ENCODE measurements around the gene SPSB1. TPM values are rescaled to one million over a fixed set of nuclear protein-coding genes. Genes with fewer than 3 reads are reported as not detected.

The SPSB1 gene
- total RNA-seq, 1 experiment from 2014 or later = 33.8 TPM

GRCh38 chr1:9400425-9401079, 107.9 kb downstream of the SPSB1 start:
- intact Hi-C loops (cut with micrococcal nuclease; ENCODE audit: unreplicated experiment) = no loop called here
- Histone ChIP-seq H3K4me3 (no peak overlapping the region), H3K36me3 (ENCODE audit: low read depth) (no peaks in the 10 kb centered on the region), H3K27me3 (ENCODE audit: insufficient read depth, low read depth) (no peaks in the 10 kb centered on the region), H3K27ac (no peak overlapping the region), H3K4me1 (replicated peaks; ENCODE audit: insufficient read depth) (peaks cover 27% of the 10 kb centered on the region), H3K79me2 (ENCODE audit: low read depth) (no peaks in the 10 kb centered on the region), H2AFZ (no peak overlapping the region), H4K20me1 (ENCODE audit: insufficient read depth) (no peaks in the 10 kb centered on the region), H3F3A (ENCODE audit: insufficient read depth, low read depth) (no peaks in the 10 kb centered on the region; the same call in 1 of the 2 replicates), H3K9me2 (ENCODE audit: insufficient read depth) (no peaks in the 10 kb centered on the region), H3K4me2 (peak overlapping the region; percentile 40; the same call in 1 of the 2 replicates), H3K9me3 (ENCODE audit: insufficient read depth, low read depth) (no peaks in the 10 kb centered on the region)
- ChIA-PET CTCF (interaction anchor here (0.6 kb wide), 1 partner anchor 437 kb away, joined by 3 read pairs; no protein-coding TSS in a partner anchor), POLR2A (ENCODE audit: unreplicated experiment) (interaction anchor here (0.6 kb wide), 1 partner anchor 13 kb away, joined by 3 read pairs; no protein-coding TSS in a partner anchor)
- no peak for DNase-seq
- no peak for TF ChIP-seq CTCF (conservative IDR thresholded peaks at IDR 0.05)
- no peak for TF ChIP-seq EZH2 (IDR thresholded peaks at IDR 0.05; ENCODE audit: low read depth)
- no TSS peak for BruUV-seq (replicated peaks)

GRCh38 chr1:9401080-9401453, 108.4 kb downstream of the SPSB1 start:
- Histone ChIP-seq H3F3A (ENCODE audit: insufficient read depth, low read depth) (no peaks in the 10 kb centered on the region; the same call in 1 of the 2 replicates), H3K36me3 (ENCODE audit: low read depth) (no peaks in the 10 kb centered on the region), H3K79me2 (ENCODE audit: low read depth) (no peaks in the 10 kb centered on the region), H3K9me2 (ENCODE audit: insufficient read depth) (no peaks in the 10 kb centered on the region), H4K20me1 (ENCODE audit: insufficient read depth) (no peaks in the 10 kb centered on the region), H3K4me3 (no peak overlapping the region), H3K4me2 (no peak overlapping the region), H2AFZ (no peak overlapping the region), H3K4me1 (replicated peaks; ENCODE audit: insufficient read depth) (peaks cover 27% of the 10 kb centered on the region), H3K27ac (no peak overlapping the region), H3K9me3 (ENCODE audit: insufficient read depth, low read depth) (no peaks in the 10 kb centered on the region), H3K27me3 (ENCODE audit: insufficient read depth, low read depth) (no peaks in the 10 kb centered on the region)
- ChIA-PET CTCF (no interaction called here), POLR2A (ENCODE audit: unreplicated experiment) (no interaction called here)
- intact Hi-C loops (cut with micrococcal nuclease; ENCODE audit: unreplicated experiment) = no loop called here
- DNase-seq = no peak
- no TSS peak for BruUV-seq (replicated peaks)
- TF ChIP-seq CTCF (conservative IDR thresholded peaks at IDR 0.05) (no peak), EZH2 (IDR thresholded peaks at IDR 0.05; ENCODE audit: low read depth) (no peak)

- CTCF ChIA-PET = no interaction called here
- BruUV-seq (replicated peaks) = no TSS peak
- no peaks in the 10 kb centered on the region; the same call in 1 of the 2 replicates for H3F3A ChIP-seq (ENCODE audit: insufficient read depth, low read depth)
- H4K20me1 ChIP-seq (ENCODE audit: insufficient read depth) = no peaks in the 10 kb centered on the region
- POLR2A ChIA-PET (ENCODE audit: unreplicated experiment) = no interaction called here
- H3K9me3 ChIP-seq (ENCODE audit: insufficient read depth, low read depth) = no peaks in the 10 kb centered on the region
- H2AFZ ChIP-seq = no peak overlapping the region
- no peak overlapping the region for H3K4me3 ChIP-seq
- TF ChIP-seq EZH2 (IDR thresholded peaks at IDR 0.05; ENCODE audit: low read depth) (no peak), CTCF (conservative IDR thresholded peaks at IDR 0.05) (no peak)
- H3K27me3 ChIP-seq (ENCODE audit: insufficient read depth, low read depth) = no peaks in the 10 kb centered on the region
- no peaks in the 10 kb centered on the region for H3K79me2 ChIP-seq (ENCODE audit: low read depth)
- H3K4me1 ChIP-seq (replicated peaks; ENCODE audit: insufficient read depth) = peaks cover 27% of the 10 kb centered on the region
- intact Hi-C loops (cut with micrococcal nuclease; ENCODE audit: unreplicated experiment) = no loop called here
- no peak overlapping the region for H3K27ac ChIP-seq
- no peaks in the 10 kb centered on the region for H3K36me3 ChIP-seq (ENCODE audit: low read depth)
- peak overlapping the region; percentile 40 for H3K4me2 ChIP-seq
- no peak for DNase-seq
- H3K9me2 ChIP-seq (ENCODE audit: insufficient read depth) = no peaks in the 10 kb centered on the region
Measured at GRCh38 chr1:9402256-9402616, 109.5 kb downstream of the SPSB1 start.
